GM10847 (cell line): ENCODE measurements around the gene PDGFA.

Experiments used
- POLR2A ChIP-seq: IDR thresholded peaks from 2 replicates; pipeline ENCODE4 v1.6.1; 2011; ENCODE audit not compliant: insufficient read length; ENCODE audit errors: extremely low read depth

Gene PDGFA

DNA sequence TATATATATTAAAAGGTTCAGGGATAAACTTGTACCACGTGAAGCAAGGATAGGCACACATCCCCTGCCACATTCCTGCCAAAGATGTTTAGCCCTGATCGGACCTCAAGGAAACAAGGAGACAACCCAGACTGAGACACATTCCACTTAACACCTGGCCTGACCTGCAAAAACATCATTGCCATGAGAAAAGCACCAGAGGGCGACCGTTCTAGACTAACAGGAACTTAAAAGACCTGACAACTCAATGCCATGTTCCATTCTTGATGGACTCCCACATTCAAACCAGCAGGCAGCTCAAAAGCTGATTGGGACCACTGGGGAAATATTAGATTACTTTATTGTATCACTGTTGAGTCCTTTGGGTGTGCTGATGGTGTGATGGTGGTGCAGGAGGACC is 8.1 kb upstream of the PDGFA start:
- TF ChIP-seq POLR2A: no peak

DNA sequence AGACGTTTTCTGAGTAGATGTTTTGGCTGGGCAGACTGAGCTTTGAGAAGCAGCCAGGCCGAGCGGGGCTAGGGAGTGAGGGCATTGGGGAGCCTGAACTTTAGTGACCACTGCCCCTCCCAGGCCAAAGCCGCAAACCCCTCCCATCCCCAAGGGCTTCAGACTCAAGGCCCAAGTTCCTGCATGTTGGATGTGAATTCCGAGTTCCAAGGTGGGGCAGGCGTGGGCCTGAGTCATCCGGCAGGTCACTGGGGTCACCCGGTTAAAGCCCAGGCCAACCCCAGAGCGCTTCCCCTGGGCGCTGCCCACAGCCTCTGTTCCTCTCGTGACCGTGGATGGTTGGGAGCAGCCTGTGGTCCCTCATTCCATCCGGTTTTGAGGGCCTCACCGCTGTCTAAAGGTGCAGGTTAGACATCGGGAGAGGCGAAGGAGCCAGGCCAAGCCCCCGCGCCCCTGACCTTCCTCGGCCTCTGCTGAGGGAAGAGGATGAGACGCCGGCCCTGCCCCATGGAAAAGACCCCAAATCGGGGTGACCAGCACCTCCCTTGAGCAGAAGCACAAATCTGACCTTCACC is 6.9 kb upstream of the PDGFA start:
- TF ChIP-seq POLR2A: no peak

DNA sequence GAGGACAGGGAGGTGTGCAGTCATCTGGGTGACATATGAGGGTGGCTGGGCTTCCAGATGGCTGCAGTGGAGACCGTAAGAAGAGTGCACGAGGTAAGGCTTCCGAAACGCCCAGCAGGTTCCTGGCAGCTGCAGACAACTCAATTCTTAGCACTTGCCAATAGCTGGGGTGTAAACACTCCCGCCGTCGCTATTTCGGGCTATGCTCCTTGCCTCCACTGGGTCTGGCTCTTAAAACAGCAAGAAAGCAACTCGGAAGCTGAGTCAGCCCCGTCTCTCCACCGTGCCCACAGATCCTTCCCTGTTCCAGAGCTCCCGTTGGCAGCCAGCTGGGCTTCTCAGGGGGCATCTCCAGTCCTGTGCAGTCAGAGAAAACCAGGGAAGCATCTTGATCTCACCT is 6.1 kb upstream of the PDGFA start:
- TF ChIP-seq POLR2A: no peak

DNA sequence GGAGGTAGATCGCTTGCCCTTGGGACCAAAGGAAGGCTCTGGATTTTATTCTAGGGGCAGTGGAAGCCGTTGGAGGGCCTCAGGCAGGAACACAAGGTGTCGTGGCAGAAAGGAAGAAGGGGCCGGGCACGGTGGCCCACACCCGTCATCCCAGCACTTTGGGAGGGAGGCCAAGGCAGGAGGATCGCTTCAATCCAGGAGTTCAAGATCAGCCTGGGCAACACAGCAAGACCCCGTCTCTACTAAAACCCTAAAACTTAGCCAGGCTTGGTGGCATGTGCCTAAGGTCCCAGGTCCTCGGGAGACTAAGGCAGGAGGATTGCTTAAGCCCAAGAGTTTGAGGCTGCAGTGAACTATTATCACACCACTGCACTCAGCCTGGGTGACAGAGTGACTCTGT is 5.2 kb upstream of the PDGFA start:
- TF ChIP-seq POLR2A: no peak

DNA sequence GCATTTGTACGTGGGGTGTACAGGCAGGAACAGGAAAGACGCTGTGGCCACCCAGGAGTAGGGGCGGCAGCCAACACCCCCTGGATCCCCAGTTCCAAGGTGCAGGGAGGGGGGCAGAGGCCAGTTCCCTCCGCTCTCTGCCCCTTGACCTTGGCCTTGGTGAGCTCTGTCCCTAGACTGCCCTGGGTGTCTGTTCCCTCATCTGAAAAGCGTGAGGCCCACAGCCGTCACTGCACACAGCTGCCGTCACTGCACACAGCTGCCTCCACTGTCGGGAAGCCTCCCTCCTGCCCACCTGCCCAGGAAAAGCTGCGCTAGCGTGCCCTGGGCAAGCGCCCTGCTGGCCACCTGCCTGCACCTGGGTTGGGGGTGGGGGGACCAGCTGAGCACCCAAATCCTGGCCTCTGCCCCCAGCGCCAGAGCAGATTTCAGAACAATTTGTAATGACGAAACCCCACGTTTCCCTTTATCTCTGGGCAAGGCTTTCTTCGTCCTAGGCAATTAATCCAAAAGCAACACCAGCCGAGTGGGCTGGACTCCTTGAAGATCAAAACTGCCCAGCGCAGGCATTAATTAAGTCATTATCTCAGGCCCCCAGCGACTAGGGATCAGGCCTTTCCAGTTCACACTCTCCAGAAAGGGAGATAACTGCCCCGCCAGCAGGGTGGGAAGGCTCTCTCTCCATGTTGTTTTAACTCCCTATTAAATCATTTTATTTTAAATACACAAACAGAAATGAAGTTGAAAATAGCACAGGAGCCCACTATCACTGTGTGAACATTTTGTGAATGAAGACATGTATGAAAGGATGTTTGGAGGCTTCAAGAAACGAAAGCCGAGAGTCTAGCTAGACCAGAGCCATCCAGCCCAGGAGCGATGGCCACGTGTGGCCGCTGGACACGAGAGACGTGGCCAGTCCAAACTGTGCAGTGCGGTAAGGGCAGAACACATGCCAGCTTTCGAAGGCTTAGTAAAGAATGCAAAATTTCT is 4.0 kb upstream of the PDGFA start:
- TF ChIP-seq POLR2A: no peak

DNA sequence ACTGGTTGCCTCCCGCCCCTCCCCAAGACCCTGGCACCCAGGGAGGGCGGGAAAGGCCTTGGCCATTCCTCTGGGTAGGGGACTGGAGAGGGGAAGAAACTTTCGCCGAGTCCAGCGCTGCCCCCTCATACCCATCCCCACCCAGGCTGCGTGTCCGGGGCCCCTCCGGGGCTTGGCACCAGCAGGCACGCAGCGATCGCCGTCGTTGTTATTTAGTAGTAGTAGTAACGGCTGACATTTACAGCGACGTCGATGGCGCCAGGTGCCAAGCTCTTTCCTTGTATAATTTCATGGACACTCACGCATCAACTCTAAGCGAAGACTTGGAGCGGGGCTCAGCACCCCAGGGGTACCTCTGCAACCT is 3.3 kb upstream of the PDGFA start:
- no peak for TF ChIP-seq POLR2A

DNA sequence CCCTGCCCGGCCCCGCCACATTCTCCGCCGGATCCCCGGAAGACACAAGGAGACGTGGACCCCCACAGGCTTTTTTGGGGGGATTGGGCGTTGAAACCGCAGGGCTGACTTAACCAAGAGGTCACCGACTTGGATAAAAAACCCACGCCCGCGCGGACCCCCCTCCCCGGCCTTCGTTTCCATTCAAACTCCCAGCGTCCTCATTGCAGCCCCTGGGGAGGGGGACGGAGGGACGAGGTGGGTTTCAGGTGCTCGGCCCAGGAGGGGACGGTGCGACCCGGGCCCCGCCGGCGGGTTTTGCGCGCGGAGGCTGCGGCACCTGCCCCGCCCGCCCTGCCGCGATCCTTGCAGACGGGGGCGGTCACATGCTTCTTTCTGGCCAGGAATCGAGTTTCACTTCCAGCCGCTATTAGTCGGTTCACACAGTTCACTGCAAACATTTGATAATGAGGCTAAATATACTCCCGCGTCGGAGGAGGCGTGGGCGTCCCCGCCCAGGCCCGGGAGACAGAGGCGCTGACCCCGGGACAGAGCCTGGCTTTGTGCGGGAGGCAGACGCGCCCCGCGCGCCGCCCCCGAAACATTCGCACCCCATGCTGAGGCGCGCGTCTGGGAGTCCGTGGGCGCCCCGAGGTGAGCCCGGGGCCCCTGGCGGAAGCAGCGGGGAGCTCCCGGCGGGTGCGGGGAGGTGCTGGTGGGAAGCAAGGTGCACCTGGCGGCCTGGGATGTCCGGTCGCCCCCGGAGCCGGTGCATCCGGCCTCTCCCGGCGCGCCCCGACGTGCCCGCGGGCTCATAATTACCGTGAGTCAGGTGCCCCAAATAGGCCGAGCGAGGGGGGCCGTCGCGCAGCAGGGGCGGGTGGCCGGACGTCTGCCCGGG is 2.7 kb upstream of the PDGFA start:
- TF ChIP-seq POLR2A: no peak

DNA sequence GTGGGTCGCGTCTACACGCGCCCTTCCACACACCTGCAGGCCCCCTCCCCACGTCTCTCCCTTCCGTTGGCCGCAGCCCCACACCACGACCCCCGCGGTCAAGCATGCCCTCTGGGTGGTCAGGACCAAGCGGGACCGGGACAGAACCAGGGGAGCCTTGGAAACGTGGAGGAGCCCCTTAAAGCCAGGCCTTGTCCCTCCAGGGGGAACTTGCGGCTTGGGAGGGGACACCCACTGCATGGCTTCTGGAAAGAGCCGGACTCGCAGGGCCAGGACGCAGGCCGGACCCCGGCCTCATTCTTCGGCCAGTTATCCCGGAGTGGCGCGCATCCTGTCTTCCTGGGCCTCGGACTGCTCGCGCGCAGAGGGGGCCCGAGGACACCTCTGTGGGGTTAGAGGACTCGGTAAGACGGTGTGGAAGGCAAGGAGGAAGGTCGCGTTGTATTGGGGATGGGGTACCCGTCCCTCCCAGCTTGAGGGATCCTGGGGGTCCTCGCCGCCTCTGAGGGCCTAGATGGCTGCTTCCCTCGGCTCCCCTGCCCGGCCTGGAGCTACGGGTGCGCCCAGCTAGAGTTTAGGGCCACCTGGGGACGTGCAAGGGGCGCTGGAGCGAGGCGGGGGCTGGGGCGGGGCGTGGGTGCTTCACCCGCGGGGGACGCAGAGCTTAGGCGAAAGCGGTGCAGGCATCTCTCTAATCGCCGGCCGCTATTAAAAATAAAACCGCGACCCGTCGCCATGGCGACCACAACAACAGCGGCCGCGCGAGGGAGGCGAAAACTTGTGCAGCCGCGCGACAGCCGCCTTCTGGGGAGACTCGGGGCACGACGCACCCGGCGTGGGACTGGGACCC is 1.8 kb upstream of the PDGFA start:
- TF ChIP-seq POLR2A: no peak

DNA sequence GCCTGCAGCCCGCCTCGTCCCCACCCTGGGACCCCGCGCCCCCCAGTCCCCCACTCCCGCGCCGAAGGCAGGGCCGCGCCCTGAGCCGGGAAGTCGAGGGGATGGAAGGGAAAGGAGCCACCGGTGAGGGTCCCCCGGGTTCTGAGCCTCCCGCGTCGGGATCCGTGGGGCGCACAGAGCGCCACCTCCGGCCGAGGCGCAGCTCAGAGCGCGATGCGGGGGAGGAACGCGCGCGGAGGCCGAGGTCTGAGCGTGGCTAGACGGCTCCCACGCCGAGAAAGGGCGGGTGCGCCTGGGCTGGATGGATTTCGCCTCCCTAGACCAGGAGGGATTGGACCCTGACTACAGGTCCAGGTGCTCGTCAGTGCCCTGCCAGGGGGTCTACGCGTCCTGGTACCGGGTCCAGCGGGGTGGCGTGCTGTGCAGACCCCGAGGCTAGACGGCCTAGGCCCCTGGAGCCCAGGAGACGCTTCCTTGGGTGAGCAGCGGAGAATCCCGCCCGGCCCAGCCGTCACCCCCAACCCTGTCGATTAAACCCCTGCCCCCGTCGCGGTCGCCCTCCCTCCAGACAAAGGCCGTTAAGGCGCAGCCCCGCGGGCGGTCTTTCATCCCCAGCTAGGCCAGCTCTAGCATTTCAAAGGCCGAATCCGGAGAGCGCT is 986 bp upstream of the PDGFA start:
- TF ChIP-seq POLR2A: no peak

DNA sequence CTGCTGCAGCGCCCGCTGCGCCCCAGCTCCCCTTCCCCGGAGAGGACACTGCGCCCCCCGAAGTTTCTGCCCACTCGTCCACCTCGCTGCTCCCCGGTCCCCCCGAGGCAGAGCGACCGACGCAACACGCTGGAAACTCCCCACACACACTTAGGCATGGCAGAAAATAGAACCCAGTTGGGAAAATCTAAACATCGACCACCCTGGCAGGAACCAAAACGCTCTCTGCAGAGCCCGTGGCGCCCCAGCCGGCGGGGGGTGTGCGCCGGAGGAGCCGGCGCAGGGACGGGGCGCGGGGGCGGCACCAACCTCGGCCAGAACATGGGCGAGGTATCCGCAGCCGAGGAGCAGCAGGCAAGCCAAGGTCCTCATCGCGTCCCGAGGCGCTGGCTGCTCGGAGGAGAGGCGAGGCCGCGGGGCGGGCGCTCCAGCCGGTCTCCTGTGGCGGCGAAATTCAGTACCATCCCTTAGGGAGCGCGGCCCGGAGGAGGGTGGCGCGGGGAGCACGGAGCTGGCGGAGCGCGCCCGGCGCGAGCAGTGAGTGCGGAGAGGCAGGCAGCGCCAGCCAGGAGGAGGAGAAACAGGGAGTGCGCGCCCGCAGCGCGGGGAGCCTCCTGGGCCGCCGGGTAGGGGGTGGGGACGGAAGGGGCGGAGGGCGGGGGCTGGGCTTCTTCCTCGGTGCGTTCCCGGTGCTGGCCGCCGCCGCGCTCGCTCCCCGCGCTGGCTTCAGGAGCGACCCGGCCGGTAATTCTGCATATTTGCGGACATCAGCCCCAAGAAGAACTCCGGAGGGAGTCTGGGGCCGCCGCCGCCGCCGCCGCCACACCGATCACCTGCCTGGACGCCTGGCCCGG is 789 bp downstream of the PDGFA start:
- TF ChIP-seq POLR2A: no peak

DNA sequence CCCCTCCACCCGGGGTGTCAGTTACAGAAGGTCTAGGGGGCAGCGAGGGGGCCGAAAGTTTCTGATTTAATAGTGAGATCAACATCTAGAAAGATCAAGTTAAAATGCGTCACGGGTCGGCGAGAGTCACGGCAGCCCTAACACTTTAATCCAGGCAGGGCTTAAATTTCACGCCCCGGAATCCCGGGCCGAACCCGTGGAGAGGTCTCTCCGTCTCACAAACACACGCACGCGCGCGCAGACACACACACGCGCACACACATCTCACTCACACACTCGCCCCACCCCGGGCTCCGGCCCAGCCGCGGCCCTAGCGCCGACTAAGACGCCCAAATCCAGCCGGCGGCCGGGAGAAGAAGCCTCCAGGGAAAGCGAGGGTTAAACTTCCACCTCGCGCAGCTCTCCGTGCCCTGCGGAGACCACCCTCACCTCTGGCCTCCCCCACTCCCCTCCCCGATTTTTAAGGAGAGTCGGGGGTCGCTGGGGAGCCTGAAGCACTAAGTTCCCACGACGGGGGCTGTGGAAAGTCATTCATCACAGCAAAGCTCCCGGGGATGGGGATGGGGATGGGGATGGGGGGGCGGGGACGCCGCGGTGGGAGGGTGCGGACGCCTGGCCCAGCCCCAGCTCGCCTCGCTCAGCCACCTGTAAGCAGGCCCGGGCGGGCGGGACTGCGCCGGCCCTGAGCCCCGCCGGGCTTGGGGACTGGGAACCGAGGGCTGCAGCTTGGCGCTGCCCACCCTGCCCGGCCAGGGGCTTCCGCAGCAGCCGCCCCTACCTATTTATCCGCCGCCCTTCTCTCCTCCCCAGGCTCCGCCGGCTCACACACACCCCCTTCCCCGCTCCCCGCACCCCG is 1.6 kb downstream of the PDGFA start:
- TF ChIP-seq POLR2A: no peak

DNA sequence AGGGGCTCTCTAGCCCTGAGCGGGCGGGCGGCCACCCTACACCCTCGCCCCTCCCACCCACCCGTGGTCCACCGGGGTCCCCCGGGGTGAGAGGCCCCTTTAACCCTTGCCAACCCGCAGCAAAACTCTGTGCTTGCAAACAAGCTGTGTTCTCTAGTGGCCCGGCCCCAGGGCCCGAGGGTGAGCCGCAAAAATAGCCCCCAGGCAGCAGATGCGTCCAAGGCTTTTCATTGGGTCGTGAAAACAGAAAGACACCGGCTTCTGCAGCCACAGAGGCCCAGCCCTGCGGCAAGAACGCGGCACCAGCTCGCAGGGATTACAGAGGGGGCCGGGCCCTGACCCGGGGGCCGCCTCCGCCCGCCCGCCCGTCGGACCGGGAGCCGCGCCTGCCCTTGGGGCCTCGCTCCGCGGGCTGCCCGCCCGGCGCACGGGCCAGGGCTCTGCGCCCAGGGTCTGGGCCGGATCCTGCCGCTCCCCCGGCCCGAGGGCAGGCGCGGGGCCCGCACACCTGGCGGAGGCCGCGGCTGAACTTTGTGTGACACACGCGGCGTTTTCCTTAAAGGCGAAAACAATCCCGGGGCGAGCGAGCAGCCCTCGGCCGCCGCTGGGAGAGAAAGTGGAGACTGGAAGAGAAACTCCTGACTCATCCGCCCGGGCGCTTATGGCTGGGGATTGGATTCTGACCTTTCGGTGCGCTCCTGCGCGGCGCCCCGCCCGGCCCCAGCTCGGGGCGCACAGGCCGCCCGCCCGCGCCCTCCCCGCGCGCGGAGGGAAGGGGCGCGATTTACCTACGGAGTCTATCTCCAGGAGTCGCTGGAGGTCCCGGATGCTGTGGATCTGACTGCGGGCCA is 2.8 kb downstream of the PDGFA start:
- no peak for TF ChIP-seq POLR2A
